ENCODE measurements around the gene SIMC1.

Gene SIMC1

DNA sequence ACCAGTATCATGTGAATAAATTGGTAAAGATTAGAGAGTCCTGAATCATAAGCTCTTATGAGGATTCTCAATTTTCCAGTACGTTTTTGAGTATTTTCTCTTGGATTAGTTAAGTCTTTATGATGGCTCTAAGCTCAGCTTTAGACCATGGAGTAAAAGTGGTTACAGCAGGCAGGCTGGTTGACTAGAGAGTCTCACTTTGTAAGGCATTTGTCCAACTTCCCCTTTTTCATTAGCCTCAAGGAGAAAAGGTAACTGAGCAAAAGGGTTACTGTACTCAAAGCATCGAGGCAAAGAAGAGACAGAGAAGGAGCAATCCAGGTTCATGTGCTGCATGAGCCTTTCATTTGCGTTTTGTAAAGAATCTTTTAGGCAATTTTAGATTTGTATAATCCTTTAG, 141.7 kb downstream of the SIMC1 start:
- Histone ChIP-seq H3K27me3 (ENCODE audit: control insufficient read depth, insufficient read depth, low read length) (no peaks in the 10 kb centered on the region), H2AFZ (no peak overlapping the region), H3K27ac (no peak overlapping the region), H3K79me2 (no peaks in the 10 kb centered on the region), H3K4me2 (ENCODE audit: low read length) (no peak overlapping the region), H3K9ac (no peak overlapping the region), H3K4me3 (ENCODE audit: low read depth, low read length) (no peak overlapping the region), H3K9me3 (ENCODE audit: control insufficient read depth, low read length) (no peaks in the 10 kb centered on the region), H3K36me3 (ENCODE audit: control insufficient read depth, insufficient read depth, low read length) (no peaks in the 10 kb centered on the region), H3K4me1 (no peaks in the 10 kb centered on the region)
- TF ChIP-seq, protein P1, sequence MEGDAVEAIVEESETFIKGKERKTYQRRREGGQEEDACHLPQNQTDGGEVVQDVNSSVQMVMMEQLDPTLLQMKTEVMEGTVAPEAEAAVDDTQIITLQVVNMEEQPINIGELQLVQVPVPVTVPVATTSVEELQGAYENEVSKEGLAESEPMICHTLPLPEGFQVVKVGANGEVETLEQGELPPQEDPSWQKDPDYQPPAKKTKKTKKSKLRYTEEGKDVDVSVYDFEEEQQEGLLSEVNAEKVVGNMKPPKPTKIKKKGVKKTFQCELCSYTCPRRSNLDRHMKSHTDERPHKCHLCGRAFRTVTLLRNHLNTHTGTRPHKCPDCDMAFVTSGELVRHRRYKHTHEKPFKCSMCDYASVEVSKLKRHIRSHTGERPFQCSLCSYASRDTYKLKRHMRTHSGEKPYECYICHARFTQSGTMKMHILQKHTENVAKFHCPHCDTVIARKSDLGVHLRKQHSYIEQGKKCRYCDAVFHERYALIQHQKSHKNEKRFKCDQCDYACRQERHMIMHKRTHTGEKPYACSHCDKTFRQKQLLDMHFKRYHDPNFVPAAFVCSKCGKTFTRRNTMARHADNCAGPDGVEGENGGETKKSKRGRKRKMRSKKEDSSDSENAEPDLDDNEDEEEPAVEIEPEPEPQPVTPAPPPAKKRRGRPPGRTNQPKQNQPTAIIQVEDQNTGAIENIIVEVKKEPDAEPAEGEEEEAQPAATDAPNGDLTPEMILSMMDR (IDR thresholded peaks at IDR 0.05): no peak

DNA sequence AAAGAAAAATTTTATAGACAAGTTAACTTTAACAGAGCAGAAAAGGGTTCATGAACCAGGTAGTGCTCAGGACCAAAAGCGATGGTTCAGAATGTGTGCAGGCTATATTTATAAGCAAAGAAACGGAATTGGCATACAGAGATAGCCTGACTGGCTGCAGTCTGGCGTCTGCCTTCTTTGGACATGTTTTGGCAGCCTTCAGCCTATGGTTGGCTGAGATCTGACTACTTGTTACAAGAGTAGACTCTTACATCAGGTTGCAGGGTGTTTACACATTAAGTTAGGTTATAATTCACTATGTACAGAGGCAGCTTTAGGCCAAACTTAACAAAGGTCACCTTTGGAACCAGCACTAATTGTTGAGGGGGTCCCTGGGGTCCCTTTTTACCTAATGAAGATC, 143.2 kb downstream of the SIMC1 start:
- H3K27me3 ChIP-seq (ENCODE audit: control insufficient read depth, insufficient read depth, low read length): no peaks in the 10 kb centered on the region
- no peak overlapping the region for H3K4me3 ChIP-seq (ENCODE audit: low read depth, low read length)
- H3K9ac ChIP-seq: no peak overlapping the region
- no peaks in the 10 kb centered on the region for H3K36me3 ChIP-seq (ENCODE audit: control insufficient read depth, insufficient read depth, low read length)
- no peak overlapping the region for H3K27ac ChIP-seq
- no peaks in the 10 kb centered on the region for H3K4me1 ChIP-seq
- TF ChIP-seq, protein P1 (IDR thresholded peaks at IDR 0.05): no peak
- no peak overlapping the region for H3K4me2 ChIP-seq (ENCODE audit: low read length)
- H2AFZ ChIP-seq: no peak overlapping the region
- H3K9me3 ChIP-seq (ENCODE audit: control insufficient read depth, low read length): no peaks in the 10 kb centered on the region
- no peaks in the 10 kb centered on the region for H3K79me2 ChIP-seq

DNA sequence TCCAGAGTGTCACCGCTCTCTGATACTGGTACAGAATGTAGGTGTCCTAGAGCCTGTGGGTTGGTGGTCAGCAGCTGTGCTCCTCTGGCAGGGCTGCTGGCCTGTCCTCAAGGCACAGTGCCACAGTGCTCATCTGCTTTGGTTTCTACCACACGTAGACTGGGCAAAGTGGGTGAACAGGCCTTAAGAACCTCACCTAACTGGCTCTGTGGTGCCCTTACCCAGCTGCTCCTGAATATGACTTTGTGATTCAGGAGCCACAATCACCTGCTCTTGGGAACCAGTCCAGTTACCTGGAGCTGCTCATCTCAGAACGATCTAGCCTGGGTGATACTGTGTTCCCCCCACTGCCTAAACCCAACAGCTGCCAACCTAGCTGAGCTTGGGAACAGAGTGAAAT, 143.8 kb downstream of the SIMC1 start:
- TF ChIP-seq, protein P1 (IDR thresholded peaks at IDR 0.05): no peak
- no peaks in the 10 kb centered on the region for H3K9me3 ChIP-seq (ENCODE audit: control insufficient read depth, low read length)
- no peaks in the 10 kb centered on the region for H3K27me3 ChIP-seq (ENCODE audit: control insufficient read depth, insufficient read depth, low read length)
- H3K27ac ChIP-seq: no peak overlapping the region
- H3K4me2 ChIP-seq (ENCODE audit: low read length): no peak overlapping the region
- H3K9ac ChIP-seq: no peak overlapping the region
- H3K4me1 ChIP-seq: no peaks in the 10 kb centered on the region
- H3K4me3 ChIP-seq (ENCODE audit: low read depth, low read length): no peak overlapping the region
- no peaks in the 10 kb centered on the region for H3K79me2 ChIP-seq
- H2AFZ ChIP-seq: no peak overlapping the region
- H3K36me3 ChIP-seq (ENCODE audit: control insufficient read depth, insufficient read depth, low read length): no peaks in the 10 kb centered on the region

DNA sequence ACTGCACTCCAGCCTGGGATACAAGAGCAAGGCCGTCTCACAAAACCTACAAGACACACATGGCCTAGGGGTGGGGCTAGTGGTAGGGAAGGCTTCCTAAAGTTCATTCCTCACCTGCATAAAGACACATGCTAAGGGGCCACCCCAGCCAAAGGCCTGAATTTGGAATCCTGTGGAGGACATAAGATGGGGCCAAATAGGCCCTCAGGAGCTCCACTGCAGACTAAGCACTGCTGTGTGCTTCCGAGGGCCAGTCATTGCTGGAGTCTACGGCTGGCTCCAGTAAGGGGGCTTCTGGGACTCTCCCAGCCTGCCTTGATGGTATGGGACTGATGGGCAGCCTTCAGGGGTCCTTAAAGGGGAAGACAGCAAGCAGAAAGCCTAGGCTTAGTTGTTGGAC, 144.5 kb downstream of the SIMC1 start:
- TF ChIP-seq, protein P1 (IDR thresholded peaks at IDR 0.05): no peak

DNA sequence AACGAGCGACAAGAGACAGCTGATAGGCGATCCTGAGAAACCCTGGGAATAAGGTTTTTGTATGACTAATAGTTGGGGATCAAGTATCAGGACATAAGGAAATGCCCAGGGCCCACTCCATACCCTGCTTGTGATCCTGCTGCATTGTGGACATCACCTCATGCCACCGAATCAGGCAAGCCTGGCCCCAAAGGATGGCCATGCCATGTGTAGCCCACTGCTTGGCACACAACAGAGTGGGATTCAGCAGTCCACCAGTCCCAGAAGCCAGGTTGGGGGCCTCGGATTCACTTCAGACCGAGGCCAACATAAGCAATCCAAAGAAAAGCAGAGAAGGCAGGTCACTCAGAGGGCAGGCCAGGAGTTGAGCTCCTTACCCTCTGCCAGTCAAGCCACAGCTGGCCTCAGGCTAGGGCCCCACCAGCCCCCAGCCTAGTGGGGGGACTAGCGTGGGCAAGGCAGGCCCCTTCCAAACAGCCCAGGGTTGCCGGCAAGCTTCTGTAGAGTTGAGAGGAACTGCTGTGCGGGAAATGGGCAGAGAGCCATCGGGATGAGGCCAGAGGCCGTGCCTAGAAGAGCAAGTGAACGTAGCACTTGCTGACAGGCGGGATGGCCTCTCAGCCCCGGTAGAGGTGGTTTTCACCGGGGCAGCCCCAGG, 145.2 kb downstream of the SIMC1 start:
- no peaks in the 10 kb centered on the region for H3K36me3 ChIP-seq (ENCODE audit: control insufficient read depth, insufficient read depth, low read length)
- no peaks in the 10 kb centered on the region for H3K9me3 ChIP-seq (ENCODE audit: control insufficient read depth, low read length)
- no peak overlapping the region for H3K4me3 ChIP-seq (ENCODE audit: low read depth, low read length)
- H3K27me3 ChIP-seq (ENCODE audit: control insufficient read depth, insufficient read depth, low read length): no peaks in the 10 kb centered on the region
- H3K79me2 ChIP-seq: peaks cover 6% of the 10 kb centered on the region
- no peak overlapping the region for H2AFZ ChIP-seq
- peaks cover 8% of the 10 kb centered on the region for H3K4me1 ChIP-seq
- TF ChIP-seq, protein P1 (IDR thresholded peaks at IDR 0.05): no peak
- H3K9ac ChIP-seq: no peak overlapping the region
- no peak overlapping the region for H3K27ac ChIP-seq
- no peak overlapping the region for H3K4me2 ChIP-seq (ENCODE audit: low read length)

More for the DNA sequence above, 144.5 kb downstream of the SIMC1 start:
- H3K9ac ChIP-seq: no peak overlapping the region
- H3K4me2 ChIP-seq (ENCODE audit: low read length): no peak overlapping the region
- H3K27me3 ChIP-seq (ENCODE audit: control insufficient read depth, insufficient read depth, low read length): no peaks in the 10 kb centered on the region
- H3K9me3 ChIP-seq (ENCODE audit: control insufficient read depth, low read length): no peaks in the 10 kb centered on the region
- no peak overlapping the region for H3K4me3 ChIP-seq (ENCODE audit: low read depth, low read length)
- no peak overlapping the region for H2AFZ ChIP-seq
- no peak overlapping the region for H3K27ac ChIP-seq
- H3K79me2 ChIP-seq: peaks cover 3% of the 10 kb centered on the region
- peaks cover 6% of the 10 kb centered on the region for H3K4me1 ChIP-seq
- no peaks in the 10 kb centered on the region for H3K36me3 ChIP-seq (ENCODE audit: control insufficient read depth, insufficient read depth, low read length)
